Mesenchymal stem cell (in vitro differentiated cells and primary cell): ENCODE data around the gene TUNAR.
"Not testable (repeated sequence)": the region's sequence is repeated elsewhere in the genome, so short reads cannot be mapped to it uniquely, and the experiment has no call there.

ENCODE experiments used
- DNase-seq: peaks from one replicate; pipeline ENCODE4 v3.0.0-alpha.2; 2013
- H2AFZ ChIP-seq: one replicate; pipeline ENCODE4 v1.6.1; 2013; ENCODE audit warnings: low read depth, mild to moderate bottlenecking, control low read depth, inconsistent platforms, low read length, moderate library complexity
- H2AK5ac ChIP-seq: 2 replicates; pipeline ENCODE4 v1.6.1; 2013; ENCODE audit warnings: low read length, moderate library complexity, mild to moderate bottlenecking, inconsistent platforms; ENCODE audit not compliant: severe bottlenecking
- H2BK120ac ChIP-seq: one replicate; pipeline ENCODE4 v1.6.1; 2013; ENCODE audit warnings: low read depth, mild to moderate bottlenecking, inconsistent platforms, low read length, moderate library complexity
- H2BK12ac ChIP-seq, 2 experiments: one replicate each; pipeline ENCODE4 v1.6.1; 2013; ENCODE audit warnings: inconsistent platforms in 2 of 2, low read length in 2 of 2, mild to moderate bottlenecking in 2 of 2, moderate library complexity in 2 of 2, control low read depth in 1 of 2
- H2BK15ac ChIP-seq: one replicate; pipeline ENCODE4 v1.6.1; 2013; ENCODE audit warnings: mild to moderate bottlenecking, low read depth, inconsistent platforms; ENCODE audit not compliant: poor library complexity, severe bottlenecking
- H2BK5ac ChIP-seq: 2 replicates; pipeline ENCODE4 v1.6.1; 2013; ENCODE audit warnings: low read depth, mild to moderate bottlenecking, low read length, control low read depth, inconsistent platforms; ENCODE audit not compliant: poor library complexity, severe bottlenecking
- H3K14ac ChIP-seq, 2 experiments: one replicate each; pipeline ENCODE4 v1.6.1; 2013; ENCODE audit warnings: inconsistent platforms in 2 of 2, low read length in 2 of 2, control low read depth in 1 of 2, mild to moderate bottlenecking in 1 of 2, moderate library complexity in 1 of 2
- H3K18ac ChIP-seq, 2 experiments: one replicate each; pipeline ENCODE4 v1.6.1; 2013; ENCODE audit warnings: inconsistent platforms in 2 of 2, low read length in 2 of 2, control low read depth in 1 of 2, low read depth in 1 of 2, mild to moderate bottlenecking in 1 of 2
- H3K23ac ChIP-seq, 2 experiments: one replicate each; pipeline ENCODE4 v1.6.1; 2013; ENCODE audit warnings: inconsistent platforms in 2 of 2, low read length in 2 of 2, mild to moderate bottlenecking in 2 of 2, moderate library complexity in 2 of 2, control low read depth in 1 of 2
- H3K27ac ChIP-seq: 2 replicates; pipeline ENCODE4 v1.5.1; 2013; ENCODE audit warnings: mild to moderate bottlenecking, moderate library complexity, low read length, control low read depth, inconsistent platforms; ENCODE audit not compliant: poor library complexity, severe bottlenecking
- H3K27me3 ChIP-seq, 2 experiments: 2 replicates each; pipeline versions ENCODE4 v1.6.1 to v1.7.0; 2013; ENCODE audit warnings: low read length in 2 of 2, mild to moderate bottlenecking in 2 of 2, moderate library complexity in 2 of 2, control low read depth in 1 of 2, inconsistent platforms in 1 of 2; ENCODE audit not compliant: control insufficient read depth in 1 of 2, insufficient read depth in 1 of 2
- H3K36me3 ChIP-seq, 2 experiments: 2 replicates each; pipeline versions ENCODE4 v1.6.1 to v1.7.0; 2013; ENCODE audit warnings: low read length in 2 of 2, control low read depth in 1 of 2, inconsistent platforms in 1 of 2, low read depth in 1 of 2, mild to moderate bottlenecking in 1 of 2; ENCODE audit not compliant: insufficient read depth in 2 of 2, control insufficient read depth in 1 of 2
- H3K4ac ChIP-seq, 2 experiments: one replicate each; pipeline ENCODE4 v1.6.1; 2013; ENCODE audit warnings: inconsistent platforms in 2 of 2, low read length in 2 of 2, mild to moderate bottlenecking in 2 of 2, moderate library complexity in 2 of 2, control low read depth in 1 of 2, low read depth in 1 of 2
- H3K4me1 ChIP-seq: 2 replicates; pipeline ENCODE4 v1.6.1; 2013; ENCODE audit warnings: low read depth, low read length, control low read depth; ENCODE audit not compliant: control insufficient read depth, insufficient read depth
- H3K4me2 ChIP-seq: 2 replicates; pipeline ENCODE4 v1.6.1; 2013; ENCODE audit warnings: low read length, mild to moderate bottlenecking, inconsistent platforms; ENCODE audit not compliant: poor library complexity, severe bottlenecking
- H3K4me3 ChIP-seq, 2 experiments: 2 replicates each; pipeline versions ENCODE4 v1.5.1 to v1.7.0; 2013; ENCODE audit warnings: low read length in 2 of 2, mild to moderate bottlenecking in 2 of 2, control low read depth in 1 of 2, low read depth in 1 of 2; ENCODE audit not compliant: insufficient read depth in 1 of 2
- H3K79me1 ChIP-seq: replicated peaks from 2 replicates; pipeline ENCODE4 v1.6.1; 2013; ENCODE audit warnings: mild to moderate bottlenecking, control low read depth, low read length, inconsistent platforms; ENCODE audit not compliant: poor library complexity, severe bottlenecking
- H3K9ac ChIP-seq: 2 replicates; pipeline ENCODE4 v1.7.0; 2013; ENCODE audit warnings: mild to moderate bottlenecking, low read length, moderate library complexity
- H3K9me3 ChIP-seq: 2 replicates; pipeline ENCODE4 v1.7.0; 2013; ENCODE audit warnings: mild to moderate bottlenecking, low read length; ENCODE audit not compliant: control insufficient read depth
- H4K8ac ChIP-seq: one replicate; pipeline ENCODE4 v1.6.1; 2013; ENCODE audit warnings: inconsistent platforms, mild to moderate bottlenecking, low read length, moderate library complexity
- H4K91ac ChIP-seq: one replicate; pipeline ENCODE4 v1.6.1; 2013; ENCODE audit warnings: mild to moderate bottlenecking, low read length, inconsistent platforms
- WGBS: methylation state at CpG from one replicate; pipeline ENCODE4 v1.1.7; 2013; ENCODE audit warnings: mixed read lengths; 5-methylcytosine and 5-hydroxymethylcytosine counted together

Gene TUNAR

DNA sequence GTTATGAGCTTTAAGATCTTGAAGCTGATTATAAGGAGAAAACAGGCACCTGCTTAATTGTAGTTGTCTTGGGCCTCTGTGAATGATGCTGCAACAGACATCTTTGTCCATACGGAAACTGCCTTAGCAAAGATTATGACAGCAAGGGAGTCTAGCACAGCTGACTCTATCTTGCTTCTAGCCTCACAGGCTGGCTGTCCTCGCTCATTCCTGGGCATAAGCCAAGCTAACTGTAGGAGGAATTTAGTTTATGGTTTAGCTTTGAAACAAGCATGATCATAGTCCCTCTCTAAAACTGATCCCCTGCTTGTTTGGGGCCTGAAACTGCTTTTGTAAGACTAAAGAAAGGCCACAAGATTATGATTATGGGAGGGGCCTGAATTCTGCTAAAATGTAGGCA, 88.3 kb downstream of the TUNAR start:
- Histone ChIP-seq H2BK15ac (no peak overlapping the region), H3K9ac (no peak overlapping the region), H3K14ac (no peak overlapping the region), H3K18ac (no peak overlapping the region), H3K36me3 (no peaks in the 10 kb centered on the region), H3K27me3 (peaks cover 0 to 13% of the 10 kb centered on the region in 2 experiments), H3K9me3 (no peaks in the 10 kb centered on the region), H3K4me2 (no peak overlapping the region), H3K4ac (no peak overlapping the region), H4K91ac (no peak overlapping the region), H3K27ac (no peak overlapping the region), H3K23ac (no peak overlapping the region), H2AFZ (no peak overlapping the region), H3K4me3 (no peak overlapping the region), H4K8ac (no peak overlapping the region), H2BK5ac (no peak overlapping the region), H3K79me1 (no peaks in the 10 kb centered on the region), H3K4me1 (peaks cover 1% of the 10 kb centered on the region), H2AK5ac (no peak overlapping the region), H2BK120ac (no peak overlapping the region), H2BK12ac (no peak overlapping the region)
- DNase-seq, result no peak
- WGBS, result 49% methylated on average over 2 of the region's 2 CpGs

- not testable (repeated sequence) for H2BK5ac ChIP-seq, H2BK15ac ChIP-seq, H3K27me3 ChIP-seq, H4K8ac ChIP-seq, H3K18ac ChIP-seq, H2AK5ac ChIP-seq, H3K4me1 ChIP-seq, H2AFZ ChIP-seq, H3K4me2 ChIP-seq, H3K4me3 ChIP-seq, H3K9me3 ChIP-seq, H3K36me3 ChIP-seq, H2BK120ac ChIP-seq, H3K27ac ChIP-seq, DNase-seq, H3K79me1 ChIP-seq, H3K14ac ChIP-seq, H3K9ac ChIP-seq, H3K23ac ChIP-seq, H2BK12ac ChIP-seq, H4K91ac ChIP-seq, H3K4ac ChIP-seq
- WGBS, result 60% methylated on average over 4 of the region's 4 CpGs
These were observed 91.4 kb downstream of the TUNAR start for GRCh38 chr14:95968048-95968447.
